RPMI7951 (cell line): ENCODE data around the gene ACY1. TPM values are rescaled to one million over a fixed set of nuclear protein-coding genes. Genes with fewer than 3 reads are reported as not detected.
A peak's percentile ranks its signal among the peaks of the same experiment; 100 is the strongest.

Experiments
- DNase-seq: peaks from one replicate; pipeline ENCODE4 v3.0.0-alpha.2; 2012; ENCODE audit warnings: low read depth
- total RNA-seq: library from RNA; depleted of rRNA; stranded (reverse); fragments of >200 nt; shearing (Covaris generic); gene quantifications from 2 replicates; pipeline ENCODE4 v1.2.3, GENCODE V29; 2014

ACY1 gene
- total RNA-seq, 1 experiment from 2014 or later, result 50.0 TPM

DNA sequence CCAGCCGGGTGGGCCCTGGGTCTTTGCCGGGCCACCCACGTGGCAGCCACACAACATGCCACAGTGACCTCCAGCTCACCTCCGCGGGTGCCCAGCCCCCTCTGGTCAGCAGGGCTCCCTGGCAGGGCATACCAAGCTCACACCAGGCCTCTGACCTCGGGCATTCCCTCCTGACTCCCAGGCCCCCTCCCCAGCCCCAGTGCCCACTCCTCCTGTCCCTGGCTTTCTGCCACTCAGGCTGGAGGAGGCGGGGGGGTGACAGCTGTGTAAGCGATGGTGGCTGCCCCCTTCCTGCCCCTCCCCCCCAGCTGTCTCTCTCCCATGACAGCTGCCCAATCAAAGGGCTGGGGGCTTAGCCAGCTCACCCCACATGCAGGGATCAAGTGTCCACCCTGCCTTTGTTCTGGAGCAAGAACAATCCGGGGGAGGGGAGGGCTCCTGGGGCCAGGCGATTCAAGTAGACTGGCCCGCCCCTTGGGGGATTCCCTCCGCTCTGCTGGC is 19.3 kb upstream of the ACY1 start:
- no peak for DNase-seq

DNA sequence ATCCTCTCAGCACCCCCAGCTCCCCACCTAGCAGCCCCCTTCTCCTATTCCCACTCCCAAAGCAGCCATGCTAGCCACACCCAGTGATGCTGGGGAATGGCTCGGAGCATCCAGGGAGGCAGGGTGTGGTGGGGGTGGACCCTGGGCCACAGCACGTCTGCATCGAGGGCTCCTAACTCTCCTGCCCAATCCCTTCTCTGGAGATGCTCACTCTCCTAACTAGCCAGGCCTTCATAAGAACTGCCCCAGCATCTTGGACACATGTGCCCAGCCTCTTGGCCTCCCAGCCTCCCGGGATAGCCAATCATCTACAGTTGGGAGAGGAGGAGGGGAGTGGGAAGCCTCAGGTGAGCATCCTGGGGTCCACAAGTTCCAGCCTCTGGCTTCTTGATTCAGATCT is 18.8 kb upstream of the ACY1 start:
- DNase-seq, result no peak

DNA sequence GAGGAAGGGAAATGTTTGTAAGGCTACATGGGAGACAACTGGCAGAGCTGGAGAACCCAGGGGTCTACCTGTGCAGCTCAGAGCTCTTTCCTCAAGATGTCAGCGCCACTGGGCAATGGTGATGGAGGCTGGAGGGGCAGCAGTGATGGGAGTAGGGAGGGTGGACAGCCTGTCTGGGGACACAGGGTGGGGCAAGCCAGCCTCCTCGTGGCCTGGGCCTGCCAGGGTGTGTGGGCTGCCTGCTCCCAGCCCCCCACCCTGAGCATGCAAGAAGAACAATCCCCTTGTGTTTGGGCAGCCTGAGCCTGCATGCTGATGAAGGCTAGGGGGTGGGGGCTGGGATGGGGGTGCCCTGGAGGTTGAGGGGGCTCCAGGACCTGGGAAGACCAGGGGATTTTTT is 17.3 kb upstream of the ACY1 start:
- no peak for DNase-seq

DNA sequence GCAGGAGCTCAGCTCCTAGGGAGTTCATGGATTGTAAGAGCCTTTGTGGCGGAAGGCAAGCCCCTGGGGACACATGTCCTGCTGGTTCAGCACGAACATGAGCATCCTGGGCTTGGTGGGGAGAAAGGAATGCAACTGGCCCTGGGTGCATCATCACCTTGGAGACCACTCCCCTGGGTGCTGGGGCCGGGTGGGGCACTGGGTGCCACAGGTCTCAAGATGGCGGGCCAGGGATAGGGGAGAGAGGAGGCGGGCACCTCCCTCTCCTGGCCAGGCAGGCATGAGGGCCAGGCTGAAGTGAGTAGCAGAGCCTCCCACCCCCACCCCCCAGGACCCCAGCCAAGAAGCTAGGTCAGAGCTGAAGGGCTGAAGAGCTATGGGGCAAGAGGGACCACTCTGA is 16.8 kb upstream of the ACY1 start:
- no peak for DNase-seq

DNA sequence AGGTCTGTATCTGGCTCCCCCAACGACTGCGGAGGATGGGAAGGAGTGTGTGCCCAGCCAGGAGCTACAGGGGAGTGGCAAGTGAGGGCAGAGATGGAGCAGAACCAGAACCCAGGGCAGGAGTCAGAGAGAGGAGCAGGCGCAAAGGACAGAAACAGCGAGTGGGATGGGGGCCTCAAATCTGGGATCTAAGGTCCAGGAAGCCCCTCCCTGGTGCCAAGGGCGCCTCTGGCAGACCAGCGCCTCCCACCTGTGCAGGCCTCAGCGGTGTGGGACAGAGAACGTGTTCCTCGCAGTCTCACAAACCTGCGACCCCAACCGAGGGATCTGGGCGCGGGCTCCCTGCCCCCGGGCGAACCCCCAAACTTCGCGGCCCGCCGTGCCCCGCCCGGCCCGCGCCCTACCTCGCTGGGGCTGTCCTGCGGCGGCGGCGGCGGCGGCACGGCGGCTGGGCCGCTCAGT is 16.4 kb upstream of the ACY1 start:
- DNase-seq, result no peak

DNA sequence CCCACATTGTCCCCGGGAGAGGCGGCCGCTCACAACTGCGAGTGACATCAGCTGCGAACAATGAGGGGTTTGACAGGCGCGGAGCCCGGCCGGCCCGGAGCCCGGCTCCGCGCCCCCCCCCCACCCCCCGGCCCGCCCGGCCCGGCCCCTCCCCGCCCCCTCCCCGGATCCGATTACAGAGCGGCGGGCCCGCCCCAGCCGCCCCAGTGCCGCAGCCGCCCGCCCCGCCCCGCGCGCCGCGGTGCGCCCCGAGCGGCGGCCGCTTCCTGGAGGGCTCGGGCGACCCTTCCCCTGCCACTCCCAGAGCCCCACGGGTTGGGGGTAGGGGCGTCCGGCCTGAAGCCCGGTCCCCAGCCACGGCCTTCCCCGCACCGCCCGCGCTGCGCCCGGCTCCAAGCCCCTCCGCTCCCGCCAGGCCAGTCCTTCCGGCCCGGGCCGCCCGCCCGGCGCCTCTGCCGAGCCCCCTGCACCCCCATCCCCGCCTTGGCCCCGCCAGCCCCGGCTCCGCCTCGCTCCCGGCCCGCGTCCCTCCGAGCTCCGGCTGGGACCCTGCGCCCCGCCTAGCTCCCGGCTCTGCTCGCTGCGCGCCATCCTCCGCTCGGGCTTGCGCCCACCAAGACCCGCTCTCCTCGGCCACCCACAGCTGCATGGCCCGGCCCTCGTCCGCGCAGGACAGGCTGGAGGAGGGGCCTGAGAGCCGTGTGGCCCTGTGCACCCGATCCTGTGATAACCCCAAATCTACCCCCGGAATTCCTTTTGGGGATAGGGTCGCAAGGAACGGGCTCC is 15.8 kb upstream of the ACY1 start, which contains the start of gene PCBP4:
Gene PCBP4 (minus strand): TSS at position 71 of the 786 bp plus-strand sequence. CDS start 6,214 bp downstream, outside the sequence.
- DNase-seq, result peak; percentile 68

DNA sequence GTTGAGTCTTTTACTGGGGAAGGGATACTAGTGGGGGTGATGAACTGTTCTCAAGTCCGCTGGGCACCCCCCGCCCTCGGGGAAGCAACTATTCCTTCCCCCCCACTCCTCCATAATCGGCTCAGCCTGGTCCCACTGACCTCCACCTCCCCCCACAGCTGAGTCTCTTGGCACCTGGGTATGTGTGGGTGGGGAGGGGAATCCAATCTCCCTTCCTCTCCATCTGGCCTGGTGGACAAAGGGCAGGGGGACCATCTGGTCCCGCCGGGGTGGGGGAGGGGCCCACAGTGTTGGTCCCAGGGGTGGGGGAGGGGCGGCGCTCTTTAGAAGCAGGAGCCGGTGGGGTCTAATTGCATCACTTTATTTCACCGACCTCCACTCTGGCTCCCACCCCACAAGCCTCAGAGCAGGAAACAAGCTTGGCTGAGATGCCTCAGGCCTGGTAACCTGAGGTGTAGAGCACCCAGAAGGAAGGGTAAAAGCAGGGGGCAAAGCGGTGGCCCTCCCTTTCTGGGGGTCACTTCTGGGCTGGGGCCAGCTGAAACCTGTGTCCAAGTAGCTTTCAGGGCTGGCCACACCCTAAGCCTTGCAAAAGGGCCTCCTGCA is 15.1 kb upstream of the ACY1 start:
- DNase-seq, result peak; percentile 33

DNA sequence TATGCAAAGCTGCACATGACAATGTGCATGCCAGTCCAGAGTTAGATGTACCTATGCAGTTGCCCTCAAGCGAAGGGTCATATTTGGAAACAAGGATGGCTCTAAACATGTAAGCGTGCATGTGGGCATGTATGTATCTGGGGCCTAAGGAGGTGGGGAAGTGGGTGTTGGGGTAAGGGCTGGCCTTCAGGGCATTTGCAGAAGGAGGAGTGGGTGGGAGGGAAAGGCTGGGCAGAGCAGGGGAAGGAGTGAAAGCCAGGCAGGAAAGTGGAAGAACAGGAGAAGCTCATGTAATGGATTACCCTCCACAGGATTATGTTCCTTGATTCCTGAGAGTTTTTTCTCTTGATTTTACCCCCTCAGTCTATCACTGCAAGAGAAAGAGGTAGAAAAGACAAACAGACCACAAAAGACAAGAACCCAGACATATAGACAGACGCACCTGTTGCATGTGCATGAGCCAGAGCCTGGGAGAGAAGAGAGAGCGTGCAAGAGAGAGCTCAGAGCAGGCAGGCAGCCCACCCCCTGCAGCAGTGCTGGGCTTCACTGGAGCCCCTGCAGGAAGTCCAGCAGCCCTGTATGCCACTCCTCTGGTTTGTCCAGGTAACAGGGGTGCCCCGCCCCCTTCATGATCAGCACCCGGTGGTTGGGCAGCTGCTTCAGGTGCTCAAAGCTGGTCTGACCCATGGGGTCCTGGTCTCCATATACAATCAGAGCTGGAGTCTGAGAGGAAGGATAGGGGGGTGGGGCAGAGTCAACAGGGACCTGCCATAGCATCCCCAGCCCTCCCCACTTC is 14.3 kb upstream of the ACY1 start:
- DNase-seq, result no peak

DNA sequence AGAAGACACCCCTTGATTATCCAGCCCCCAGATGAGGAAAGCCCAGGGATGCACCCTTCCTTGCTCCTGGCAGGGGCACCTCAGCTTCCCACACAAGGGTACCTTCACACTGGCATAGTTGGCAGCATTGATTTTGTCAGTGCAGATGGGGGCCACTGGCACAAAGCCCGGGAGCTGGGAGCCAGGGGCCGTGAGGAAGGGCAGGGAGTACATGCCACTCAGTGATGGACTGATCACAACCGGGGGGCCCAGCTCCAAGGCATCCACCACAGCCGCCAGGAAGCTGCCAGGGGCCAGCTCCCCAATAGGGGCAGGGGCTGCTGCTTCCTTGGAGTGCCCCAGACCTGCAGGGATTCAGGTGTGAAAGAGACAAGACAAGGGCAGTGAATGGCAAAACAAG is 13.5 kb upstream of the ACY1 start:
- no peak for DNase-seq

DNA sequence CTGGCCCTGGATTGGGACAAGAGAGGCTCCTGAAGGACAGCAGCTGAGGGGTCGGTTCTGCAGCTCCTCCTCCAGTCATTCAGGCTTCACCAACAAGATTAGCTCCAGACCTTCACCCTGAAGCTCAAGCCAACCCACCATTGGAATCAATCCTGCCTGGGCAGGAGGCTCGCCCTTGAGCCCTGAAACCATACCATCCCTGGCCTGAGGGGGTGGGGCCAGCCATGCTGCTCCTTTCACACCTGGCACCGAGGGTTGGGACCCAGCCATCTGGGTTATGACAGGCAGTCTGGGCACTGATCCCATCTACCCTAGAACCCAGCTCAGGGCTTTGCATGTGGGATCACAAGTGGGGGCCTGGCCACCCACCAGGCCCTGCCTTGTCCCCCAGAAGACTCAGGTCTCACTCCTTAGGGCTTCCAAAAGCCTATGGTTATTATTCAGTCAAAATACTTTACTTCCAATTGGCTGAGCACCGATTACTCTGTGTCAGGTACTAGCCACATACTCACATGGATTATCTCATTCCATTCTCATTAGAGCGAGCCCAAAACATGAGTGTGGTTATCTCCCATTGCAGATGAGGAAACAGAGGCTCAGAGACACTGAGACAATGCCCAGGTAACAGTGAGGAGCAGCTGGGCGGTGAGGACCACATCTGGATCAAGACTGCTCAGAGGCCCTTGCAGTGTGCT is 12.6 kb upstream of the ACY1 start:
- no peak for DNase-seq

DNA sequence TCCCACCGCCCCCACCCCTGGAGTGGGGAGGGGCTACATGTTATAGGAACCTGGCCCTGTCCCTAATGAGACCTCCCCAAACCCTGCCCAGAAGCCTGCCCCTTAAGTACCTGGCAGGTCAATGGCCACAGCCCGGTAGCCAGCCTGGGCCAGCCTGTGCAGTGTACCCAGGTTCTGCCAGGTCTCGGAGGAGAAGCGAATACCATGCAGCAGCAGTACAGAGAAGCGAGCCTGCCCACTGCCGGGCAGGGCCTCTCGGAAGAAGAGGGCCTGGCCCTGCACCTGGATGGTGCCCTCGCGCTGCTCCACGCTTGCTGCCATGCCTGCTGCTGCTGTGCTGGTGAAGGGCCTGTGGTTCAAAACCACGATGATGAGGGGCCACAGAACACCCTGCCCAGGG is 12.0 kb upstream of the ACY1 start:
- no peak for DNase-seq

DNA sequence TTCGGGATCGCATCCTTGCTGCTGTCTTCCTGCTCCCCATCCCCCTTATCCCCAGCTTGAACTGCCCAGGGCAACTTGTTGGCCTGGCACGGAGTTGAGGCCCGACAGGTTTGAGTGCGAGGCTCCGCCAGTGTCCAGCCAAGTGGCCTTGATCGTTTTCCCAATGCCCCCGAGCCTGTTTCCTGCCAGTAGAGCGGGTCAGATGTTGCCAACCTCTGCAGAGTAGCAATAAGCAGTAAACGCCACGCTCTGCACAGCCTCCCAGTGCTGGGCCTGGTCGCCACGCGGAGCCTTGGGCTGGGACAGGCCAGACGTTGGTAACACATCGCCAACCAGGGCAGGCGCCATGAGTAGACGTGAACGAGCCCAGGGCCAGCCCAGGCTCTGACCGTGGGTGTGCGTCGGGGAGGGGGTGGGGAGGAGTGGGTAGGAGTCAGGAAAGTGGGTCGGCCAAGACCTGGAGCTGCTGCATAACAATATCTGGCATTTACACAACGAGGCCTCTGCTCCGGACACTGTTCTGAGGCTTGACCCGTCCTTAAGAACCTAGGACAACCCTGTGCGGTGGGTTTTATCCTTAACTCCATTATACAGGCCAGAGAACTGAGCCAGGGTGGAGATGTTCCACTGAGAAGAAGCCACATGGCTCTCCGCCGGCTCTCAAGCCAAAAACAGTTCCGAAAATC is 8.9 kb upstream of the ACY1 start:
- peak; percentile 44 for DNase-seq

DNA sequence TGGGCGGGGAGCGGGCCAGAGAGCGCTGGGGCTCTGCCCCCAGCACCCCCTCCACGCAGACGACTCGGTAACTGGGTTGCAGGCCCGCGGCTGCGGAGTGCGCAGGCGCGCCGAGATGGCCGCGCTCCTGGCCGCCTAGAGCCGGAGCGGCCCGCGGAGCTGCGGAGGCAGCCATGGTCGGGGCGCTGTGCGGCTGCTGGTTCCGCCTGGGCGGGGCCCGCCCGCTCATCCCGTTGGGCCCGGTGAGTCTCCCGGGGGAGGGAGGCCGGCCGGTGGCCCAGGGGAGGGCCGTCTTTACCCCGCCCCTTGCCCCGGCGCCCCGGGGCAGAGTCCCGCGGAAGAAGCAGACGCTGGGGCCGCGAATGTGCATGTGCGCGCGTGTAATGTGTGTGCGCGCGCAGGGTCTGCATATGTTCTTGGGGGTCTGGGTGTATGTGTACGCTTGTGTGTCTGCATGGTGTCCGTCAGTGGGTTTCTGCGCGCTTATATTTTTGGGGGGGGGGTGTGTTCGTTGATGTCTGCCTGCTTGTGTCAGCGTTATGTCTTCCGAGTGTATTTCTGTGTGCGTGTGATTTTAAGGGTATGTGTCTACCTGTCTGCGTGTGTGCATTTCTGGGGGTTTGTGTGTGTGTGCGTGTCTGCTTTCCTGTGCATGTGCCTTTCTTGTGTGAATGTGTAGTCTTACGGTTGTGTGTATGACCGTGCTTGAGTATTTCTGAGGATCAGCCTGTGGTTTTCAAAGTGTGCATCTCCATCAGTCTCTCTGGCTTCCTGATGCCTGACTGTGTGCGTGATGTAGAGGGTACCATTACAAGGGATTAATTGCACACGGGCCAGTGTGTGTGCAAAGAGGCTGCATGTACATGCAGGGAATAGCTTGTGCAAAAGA is 8.1 kb upstream of the ACY1 start, which contains the start of gene ABHD14A:
Gene ABHD14A (plus strand): TSS at position 102 of the 889 bp plus-strand sequence. CDS start 72 bp downstream, at position 174.
- peak; percentile 72 for DNase-seq

DNA sequence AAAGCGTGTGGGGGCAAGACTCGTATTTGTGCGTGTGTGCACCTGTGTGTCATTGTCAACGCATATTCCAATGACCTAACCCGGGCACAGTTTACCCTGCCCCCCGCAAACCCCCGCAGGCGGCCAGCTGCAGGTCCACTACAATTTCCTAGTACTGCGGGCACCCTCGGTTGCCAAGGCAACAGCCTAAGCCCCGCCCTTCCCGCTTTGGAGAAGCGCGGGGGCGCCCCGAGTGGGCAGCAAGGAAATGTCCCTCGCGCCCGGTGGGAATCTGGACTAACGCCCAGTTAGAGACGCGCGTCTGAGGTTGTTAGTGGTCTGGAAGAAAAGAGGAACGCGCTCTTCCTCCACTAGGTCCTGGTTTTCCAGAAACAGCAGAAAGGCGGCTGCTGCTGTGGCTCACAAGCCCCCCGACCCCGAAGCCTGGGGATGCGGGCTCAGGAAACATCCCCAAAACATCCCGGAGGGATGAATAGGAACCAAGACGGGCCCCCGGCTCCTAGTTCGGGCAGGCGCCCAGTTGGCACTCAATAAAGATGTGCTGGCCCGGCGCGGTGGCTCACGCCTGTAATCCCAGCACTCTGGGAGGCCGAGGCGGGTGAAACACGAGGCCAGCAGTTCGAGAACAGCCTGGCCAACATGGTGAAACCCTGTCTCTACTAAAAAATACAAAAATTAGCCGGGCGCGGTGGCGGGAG is 7.3 kb upstream of the ACY1 start:
- DNase-seq, result peak; percentile 53

DNA sequence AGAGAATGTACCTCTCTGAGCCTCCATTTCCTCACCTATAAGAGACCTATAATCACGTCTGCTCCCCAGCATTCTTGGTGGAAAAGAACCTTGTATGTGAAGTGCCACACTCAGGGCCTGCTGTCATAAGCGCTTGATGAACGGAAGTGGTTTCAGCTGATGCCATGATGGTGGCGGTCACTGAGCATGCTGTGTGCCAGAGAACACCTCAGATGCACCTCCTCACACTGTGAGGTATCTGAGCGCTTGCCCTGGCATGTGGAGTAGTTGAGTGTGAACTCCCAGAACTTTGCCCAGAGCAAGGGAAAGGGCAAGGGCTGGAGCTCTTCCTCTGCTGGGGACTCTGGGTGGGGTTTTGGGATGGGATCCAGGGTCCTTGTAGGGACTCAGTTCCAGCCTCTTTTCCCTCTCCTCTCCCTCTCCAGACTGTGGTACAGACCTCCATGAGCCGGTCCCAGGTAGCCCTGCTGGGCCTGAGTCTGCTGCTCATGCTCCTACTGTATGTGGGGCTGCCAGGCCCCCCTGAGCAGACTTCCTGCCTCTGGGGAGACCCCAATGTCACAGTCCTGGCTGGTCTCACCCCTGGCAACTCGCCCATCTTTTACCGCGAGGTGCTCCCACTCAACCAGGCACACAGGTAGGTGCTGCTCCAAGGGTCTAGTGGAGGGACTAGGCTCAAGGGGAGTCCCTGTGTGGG is 5.7 kb upstream of the ACY1 start:
- DNase-seq, result no peak

DNA sequence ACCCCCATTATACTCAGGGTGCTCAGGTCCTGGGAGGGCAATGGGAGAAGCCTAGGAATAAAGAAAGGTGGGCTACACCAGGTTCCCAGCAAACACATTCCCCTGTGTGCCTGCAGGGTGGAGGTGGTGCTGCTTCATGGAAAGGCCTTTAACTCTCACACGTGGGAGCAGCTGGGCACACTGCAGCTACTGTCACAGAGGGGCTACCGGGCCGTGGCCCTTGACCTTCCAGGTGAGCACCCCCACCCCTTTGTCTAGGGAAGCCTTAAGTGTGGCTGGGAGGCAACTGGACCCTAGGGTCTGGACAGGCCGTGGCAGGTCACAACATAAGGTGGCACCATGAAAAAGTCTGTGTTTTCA is 5.2 kb upstream of the ACY1 start:
- DNase-seq, result no peak

DNA sequence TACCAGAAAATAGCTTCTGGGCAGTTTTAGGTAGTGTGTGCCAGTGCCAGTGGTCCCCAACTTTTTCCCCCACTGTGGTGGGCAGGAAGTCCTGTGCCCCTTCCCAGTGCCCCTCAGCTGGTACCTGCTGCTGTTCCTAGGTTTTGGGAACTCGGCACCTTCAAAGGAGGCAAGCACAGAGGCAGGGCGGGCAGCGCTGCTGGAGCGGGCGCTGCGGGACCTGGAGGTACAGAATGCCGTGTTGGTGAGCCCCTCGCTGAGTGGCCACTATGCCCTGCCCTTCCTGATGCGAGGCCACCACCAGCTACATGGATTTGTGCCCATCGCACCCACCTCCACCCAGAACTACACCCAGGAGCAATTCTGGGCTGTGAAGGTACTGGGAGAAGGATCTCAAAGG is 3.1 kb upstream of the ACY1 start:
- DNase-seq, result no peak

DNA sequence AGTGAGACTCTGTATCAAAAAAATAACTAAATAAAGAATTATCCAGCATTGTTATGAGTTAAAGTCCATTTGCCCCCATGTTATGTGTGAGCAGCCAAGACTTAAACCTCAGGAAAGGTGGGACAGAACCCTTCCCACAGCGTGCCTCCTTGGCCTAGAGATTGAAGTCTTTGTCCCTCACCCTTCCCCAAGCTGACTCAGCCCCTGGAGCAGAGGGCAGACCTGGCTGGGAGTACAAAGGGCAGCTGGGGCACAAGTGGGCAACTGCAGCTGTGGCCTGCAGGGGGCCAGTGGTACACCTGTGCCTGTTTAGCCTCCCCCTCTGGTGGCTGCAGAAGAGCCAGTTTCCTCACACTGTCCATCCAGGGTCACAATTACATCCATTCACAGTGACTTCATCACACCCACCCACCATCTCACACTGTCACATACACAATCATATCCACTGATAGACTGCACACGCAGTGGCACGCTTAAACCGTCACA is 940 bp upstream of the ACY1 start:
- DNase-seq, result no peak
